ENCODE results near the gene CHRNA4. TPM values are rescaled to one million over a fixed set of nuclear protein-coding genes. Genes with fewer than 3 reads are reported as not detected.

The CHRNA4 gene
- polyA plus RNA-seq, 3 donors, result 8.6 to 23.6 (median 19.1) TPM

DNA sequence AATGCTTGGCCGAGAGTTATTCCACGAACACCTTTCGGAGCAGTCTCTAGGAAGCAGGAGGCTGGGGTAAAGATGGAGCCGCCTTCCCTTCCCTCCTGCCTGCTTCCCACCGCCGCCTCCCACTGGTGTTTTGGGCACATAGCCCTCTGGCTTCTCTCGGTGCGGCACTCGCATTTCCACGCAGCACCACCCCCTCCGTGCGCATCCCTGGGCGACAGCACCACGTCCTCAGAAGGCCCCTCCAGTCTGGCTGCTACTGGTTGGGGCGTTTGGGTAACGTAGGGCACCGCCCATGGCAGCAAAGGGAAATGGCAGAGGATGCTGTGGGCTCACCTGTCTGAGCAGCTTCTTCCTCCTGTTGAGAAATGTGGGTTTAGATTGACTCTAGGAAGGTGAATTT lies 65.7 kb downstream of the CHRNA4 start:
- DNase-seq, result no peak

DNA sequence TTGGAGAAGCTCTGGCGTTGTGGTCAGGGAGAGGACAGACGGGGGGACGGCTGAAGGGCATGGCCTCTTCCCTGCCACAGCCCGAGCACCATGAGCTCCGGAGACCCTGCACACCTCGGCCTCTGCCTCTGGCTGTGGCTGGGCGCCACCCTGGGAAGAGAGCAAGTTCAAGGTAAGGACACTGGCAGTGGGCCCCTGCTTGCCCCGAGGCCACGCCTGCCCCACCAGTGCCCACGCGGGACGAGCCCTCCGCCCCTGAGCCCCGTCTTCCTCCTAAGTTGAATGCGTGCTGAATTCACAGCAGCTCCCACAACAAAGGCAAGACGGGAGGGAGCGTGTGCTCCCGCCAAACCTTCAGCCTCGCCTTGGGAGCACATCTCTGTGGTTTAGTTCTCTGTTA lies 66.1 kb downstream of the CHRNA4 start:
- DNase-seq, result no peak

DNA sequence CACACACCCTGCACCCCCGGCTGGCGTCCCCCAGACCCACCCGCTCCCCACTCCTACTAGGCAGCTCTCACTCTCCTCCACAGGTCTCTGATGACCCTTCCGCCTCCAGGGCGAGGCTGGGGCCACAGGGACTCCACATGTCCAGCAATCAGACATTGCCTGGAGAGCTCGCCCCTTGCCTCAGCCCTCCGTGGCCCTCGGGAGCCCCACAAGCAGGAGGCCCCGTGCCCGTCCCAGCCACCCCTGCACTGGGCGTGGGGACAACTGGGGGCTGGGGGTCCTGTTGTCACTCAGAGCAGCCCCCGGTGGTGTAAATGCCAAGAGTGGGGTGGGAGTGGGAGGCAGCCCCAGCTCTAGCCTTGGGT lies 66.6 kb downstream of the CHRNA4 start:
- DNase-seq, result no peak

DNA sequence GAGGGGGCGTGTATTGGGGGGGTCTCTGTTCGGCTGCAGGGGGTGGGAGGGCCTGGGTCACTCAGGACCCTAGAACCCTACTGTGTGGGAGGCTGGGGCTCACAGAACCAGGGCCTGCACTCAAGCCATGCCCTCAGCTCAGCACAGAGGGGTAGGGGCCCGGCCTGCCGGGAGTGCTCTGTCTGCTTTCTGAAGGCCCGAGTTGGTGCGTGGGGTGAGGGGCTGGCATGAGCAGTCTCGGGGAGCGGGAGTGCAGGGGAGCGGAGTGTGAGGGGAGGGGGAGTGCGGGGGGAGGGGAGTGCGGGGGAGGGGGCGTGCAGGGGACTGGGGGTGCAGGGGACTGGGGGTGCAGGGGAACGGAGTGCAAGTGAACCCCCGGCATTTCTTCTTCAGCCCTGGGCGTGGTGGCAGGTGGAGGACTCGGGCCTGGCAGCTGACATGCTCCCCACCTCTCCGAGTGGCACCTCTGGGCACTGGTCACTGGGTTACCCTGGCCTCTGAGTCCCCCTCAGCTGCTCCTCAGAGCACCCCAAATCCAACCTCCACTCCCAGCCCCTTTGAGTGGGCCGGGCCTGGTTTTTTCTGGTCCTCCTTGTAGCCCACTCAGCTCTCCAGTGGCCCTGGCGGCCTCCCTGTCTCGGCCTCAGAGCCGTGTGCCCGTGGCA lies 67.1 kb downstream of the CHRNA4 start:
- no peak for DNase-seq

DNA sequence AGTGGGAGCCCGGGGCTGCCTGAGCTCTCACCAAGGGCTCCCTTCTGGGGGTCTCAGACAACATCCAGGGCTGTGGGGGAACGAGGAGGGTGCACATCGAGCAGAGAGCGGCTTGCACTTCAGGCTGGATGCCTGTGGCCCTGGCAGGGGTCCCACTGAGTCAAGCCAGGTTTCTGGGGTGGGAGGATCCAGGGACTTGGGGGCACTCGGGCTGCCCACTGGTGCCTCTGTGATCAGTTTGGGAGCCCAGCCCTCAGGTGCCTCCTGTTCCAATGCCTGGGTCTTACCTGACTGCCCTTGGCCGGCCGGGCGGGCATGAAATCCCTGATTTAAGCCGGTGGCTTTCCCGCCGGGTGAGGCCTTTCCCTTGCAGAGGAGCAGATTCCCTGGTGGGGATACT lies 67.7 kb downstream of the CHRNA4 start:
- no peak for DNase-seq

Other genes starting within 250 kb of the CHRNA4 start
- gene YTHDF1, start 145.2 kb downstream of the CHRNA4 start, polyA plus RNA-seq (ENCODE audit: insufficient read length in 3 of 3), result 10 to 100 TPM; 42.7 to 44.6 (median 44.4) TPM
- 1 to 10 TPM in 1 of 3 donors, under 1 TPM in 2; 0.61 to 1.3 (median 0.75) TPM for gene BIRC7, start 125.4 kb downstream of the CHRNA4 start, polyA plus RNA-seq (ENCODE audit: insufficient read length in 3 of 3)
- 10 to 100 TPM; 27.2 to 43.8 (median 41.1) TPM for gene NKAIN4, start 106.9 kb downstream of the CHRNA4 start, polyA plus RNA-seq (ENCODE audit: insufficient read length in 3 of 3)
- 10 to 100 TPM; 72.4 to 83.1 (median 77.7) TPM for gene ARFGAP1, start 88.5 kb downstream of the CHRNA4 start, polyA plus RNA-seq (ENCODE audit: insufficient read length in 3 of 3)
- 1 to 10 TPM in 2 of 3 donors, under 1 TPM in 1; 0.95 to 1.2 (median 1.1) TPM for gene COL20A1, start 68.2 kb downstream of the CHRNA4 start, polyA plus RNA-seq (ENCODE audit: insufficient read length in 3 of 3)
- gene KCNQ2, start 111.3 kb upstream of the CHRNA4 start, polyA plus RNA-seq (ENCODE audit: insufficient read length in 3 of 3), result 1 to 10 TPM; 7.1 to 8.9 (median 8.1) TPM
- gene EEF1A2, start 137.7 kb upstream of the CHRNA4 start, polyA plus RNA-seq (ENCODE audit: insufficient read length in 3 of 3), result 1 to 10 TPM in 2 of 3 donors, under 1 TPM in 1; 0.96 to 2.4 (median 1.2) TPM
- 100 to 1,000 TPM; 285 to 420 (median 332) TPM for gene PPDPF, start 159.4 kb upstream of the CHRNA4 start, polyA plus RNA-seq (ENCODE audit: insufficient read length in 3 of 3)
- gene PTK6, start 176.0 kb upstream of the CHRNA4 start, polyA plus RNA-seq (ENCODE audit: insufficient read length in 3 of 3), result 1 to 10 TPM in 2 of 3 donors, under 1 TPM in 1; 0.80 to 1.7 (median 1.2) TPM
- under 1 TPM; 0.19 to 0.26 (median 0.26) TPM for gene SRMS, start 186.4 kb upstream of the CHRNA4 start, polyA plus RNA-seq (ENCODE audit: insufficient read length in 3 of 3)
- 1 to 10 TPM in 2 of 3 donors, under 1 TPM in 1; 0.83 to 1.9 (median 1.3) TPM for gene FNDC11, start 192.8 kb upstream of the CHRNA4 start, polyA plus RNA-seq (ENCODE audit: insufficient read length in 3 of 3)
- 10 to 100 TPM; 12.4 to 16.8 (median 12.9) TPM for gene HELZ2, start 212.9 kb upstream of the CHRNA4 start, polyA plus RNA-seq (ENCODE audit: insufficient read length in 3 of 3)